ENCODE measurements around the gene HOXD11.

The HOXD11 gene

DNA sequence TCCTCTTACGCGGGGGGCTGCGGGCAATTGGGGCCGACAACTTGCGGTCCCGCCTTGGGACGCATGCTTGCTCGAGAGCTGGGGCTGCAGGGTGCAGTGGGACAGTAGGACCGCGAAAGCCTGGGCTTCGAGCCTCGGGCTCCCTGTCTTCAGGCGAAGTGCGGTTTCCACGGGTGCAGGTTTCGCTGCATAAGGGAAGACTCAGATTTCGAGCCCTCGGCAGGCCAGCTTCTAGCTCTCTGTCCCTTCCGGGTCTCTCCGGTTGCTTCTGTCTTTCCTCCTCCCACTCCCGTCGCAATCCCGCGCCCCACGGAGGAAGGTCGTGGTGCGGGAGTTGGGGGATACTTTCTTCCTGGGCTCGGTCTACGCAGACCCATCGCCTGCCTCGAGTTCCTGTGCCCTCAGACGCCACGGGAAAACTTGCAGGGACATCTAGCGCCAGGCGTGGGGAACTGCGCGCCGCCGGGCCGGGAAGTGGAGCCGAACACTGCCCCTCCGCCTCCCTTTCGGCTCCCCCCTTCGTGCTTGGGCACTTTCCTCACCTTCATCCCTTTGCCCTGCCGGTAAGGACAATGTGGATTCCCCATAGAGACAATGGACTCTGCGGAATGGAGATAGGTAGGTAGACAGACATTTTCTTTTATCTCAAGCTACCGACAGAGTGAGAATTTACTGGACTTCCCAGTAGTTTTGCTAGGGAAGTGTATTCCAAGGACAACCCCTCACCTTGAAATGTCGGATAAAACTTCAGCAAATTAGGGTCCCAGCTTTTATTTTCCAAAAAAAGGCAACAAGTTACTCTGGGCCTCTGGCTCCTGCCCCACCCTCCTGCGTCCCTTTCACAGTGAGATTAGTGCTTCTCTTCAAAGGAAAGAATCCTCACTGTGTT, 18.8 kb upstream of the HOXD11 start:
- Histone ChIP-seq H3K36me3 (ENCODE audit: control insufficient read depth, insufficient read depth, low read length) (no peaks in the 10 kb centered on the region), H3K27me3 (replicated peaks; ENCODE audit: control insufficient read depth, insufficient read depth, low read length) (peaks cover 3% of the 10 kb centered on the region), H3K4me3 (replicated peaks; ENCODE audit: low read depth, low read length) (no peak overlapping the region)
- TF ChIP-seq, protein P1, sequence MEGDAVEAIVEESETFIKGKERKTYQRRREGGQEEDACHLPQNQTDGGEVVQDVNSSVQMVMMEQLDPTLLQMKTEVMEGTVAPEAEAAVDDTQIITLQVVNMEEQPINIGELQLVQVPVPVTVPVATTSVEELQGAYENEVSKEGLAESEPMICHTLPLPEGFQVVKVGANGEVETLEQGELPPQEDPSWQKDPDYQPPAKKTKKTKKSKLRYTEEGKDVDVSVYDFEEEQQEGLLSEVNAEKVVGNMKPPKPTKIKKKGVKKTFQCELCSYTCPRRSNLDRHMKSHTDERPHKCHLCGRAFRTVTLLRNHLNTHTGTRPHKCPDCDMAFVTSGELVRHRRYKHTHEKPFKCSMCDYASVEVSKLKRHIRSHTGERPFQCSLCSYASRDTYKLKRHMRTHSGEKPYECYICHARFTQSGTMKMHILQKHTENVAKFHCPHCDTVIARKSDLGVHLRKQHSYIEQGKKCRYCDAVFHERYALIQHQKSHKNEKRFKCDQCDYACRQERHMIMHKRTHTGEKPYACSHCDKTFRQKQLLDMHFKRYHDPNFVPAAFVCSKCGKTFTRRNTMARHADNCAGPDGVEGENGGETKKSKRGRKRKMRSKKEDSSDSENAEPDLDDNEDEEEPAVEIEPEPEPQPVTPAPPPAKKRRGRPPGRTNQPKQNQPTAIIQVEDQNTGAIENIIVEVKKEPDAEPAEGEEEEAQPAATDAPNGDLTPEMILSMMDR (IDR thresholded peaks at IDR 0.05; ENCODE audit: insufficient read depth, low read length, poor library complexity, severe bottlenecking): peak; percentile 59
- no peak for DNase-seq (ENCODE audit: extremely low read depth, insufficient read length)

DNA sequence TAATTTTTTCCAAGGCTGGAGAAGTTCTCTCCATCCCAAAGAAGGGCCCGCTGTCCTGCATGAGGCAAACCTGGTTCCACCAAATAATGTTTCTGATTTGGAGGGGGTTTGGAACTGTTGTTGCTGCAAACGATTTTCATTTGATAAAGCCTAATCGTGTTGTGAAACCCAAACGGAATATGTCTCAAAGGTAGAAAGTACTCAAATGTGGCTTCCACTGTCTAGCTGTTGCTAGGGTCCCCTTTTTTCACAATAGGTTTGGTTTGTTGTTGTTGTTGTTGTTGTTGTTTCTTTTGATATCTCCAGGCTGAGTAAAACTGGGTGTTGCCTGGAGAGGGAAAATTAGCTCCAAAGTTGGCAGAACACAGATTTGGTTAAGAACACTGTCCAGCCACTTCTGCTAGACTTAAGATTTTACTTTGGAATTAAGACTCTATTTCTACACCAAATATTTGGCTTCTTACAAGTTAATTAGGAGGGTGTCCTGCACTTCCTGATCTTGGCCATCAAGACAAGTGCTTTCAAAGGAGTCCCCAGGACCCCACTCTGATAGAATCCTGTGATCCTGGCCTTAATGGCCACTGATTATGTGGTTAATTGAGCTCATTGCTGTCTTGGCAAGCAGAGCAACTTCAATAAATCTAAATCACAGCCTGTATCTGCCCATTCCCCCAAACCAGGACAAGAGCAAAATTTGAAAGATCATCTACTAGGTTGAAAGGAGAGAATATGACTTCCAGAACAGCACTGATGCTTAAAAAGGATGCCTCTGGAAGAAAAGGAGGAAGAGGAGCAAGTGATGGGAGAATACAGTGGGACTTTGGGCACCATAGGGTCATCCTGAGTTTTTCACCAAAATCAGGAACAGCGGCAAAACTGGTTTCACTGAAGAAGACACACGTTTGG, 17.9 kb upstream of the HOXD11 start:
- TF ChIP-seq, protein P1 (IDR thresholded peaks at IDR 0.05; ENCODE audit: insufficient read depth, low read length, poor library complexity, severe bottlenecking): no peak
- no peak for DNase-seq (ENCODE audit: extremely low read depth, insufficient read length)
- Histone ChIP-seq H3K36me3 (ENCODE audit: control insufficient read depth, insufficient read depth, low read length) (no peaks in the 10 kb centered on the region), H3K27me3 (replicated peaks; ENCODE audit: control insufficient read depth, insufficient read depth, low read length) (peaks cover 3% of the 10 kb centered on the region), H3K4me3 (replicated peaks; ENCODE audit: low read depth, low read length) (no peak overlapping the region)

DNA sequence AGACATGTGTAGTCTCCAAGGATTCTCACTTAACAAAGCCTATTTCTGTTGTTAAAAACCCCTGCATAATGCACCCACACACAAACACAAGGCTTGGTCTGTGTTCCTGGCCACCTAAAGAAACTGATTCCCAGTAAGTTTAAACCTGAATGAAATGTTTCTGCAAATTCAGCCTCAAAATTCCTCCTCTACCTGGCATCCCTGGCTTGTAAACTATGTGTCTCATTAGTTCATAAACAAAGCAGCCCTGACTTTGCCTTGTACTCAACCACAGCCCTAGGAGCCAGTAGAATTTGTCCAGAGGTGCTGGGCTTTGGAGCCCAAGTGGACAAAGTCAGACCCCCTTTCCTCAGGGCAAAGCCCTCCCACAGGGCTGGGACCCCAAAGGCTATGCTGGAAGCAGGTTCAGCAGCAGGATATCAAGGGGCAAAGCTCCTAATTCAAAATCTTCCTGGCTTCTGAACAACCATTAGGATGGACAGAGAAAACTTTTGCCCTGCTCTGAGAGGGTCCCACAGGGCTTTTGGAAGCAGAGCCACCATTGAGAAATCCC, 17.2 kb upstream of the HOXD11 start:
- no peaks in the 10 kb centered on the region for H3K36me3 ChIP-seq (ENCODE audit: control insufficient read depth, insufficient read depth, low read length)
- no peak overlapping the region for H3K4me3 ChIP-seq (replicated peaks; ENCODE audit: low read depth, low read length)
- H3K27me3 ChIP-seq (replicated peaks; ENCODE audit: control insufficient read depth, insufficient read depth, low read length): peaks cover 3% of the 10 kb centered on the region
- no peak for DNase-seq (ENCODE audit: extremely low read depth, insufficient read length)
- TF ChIP-seq, protein P1 (IDR thresholded peaks at IDR 0.05; ENCODE audit: insufficient read depth, low read length, poor library complexity, severe bottlenecking): no peak

DNA sequence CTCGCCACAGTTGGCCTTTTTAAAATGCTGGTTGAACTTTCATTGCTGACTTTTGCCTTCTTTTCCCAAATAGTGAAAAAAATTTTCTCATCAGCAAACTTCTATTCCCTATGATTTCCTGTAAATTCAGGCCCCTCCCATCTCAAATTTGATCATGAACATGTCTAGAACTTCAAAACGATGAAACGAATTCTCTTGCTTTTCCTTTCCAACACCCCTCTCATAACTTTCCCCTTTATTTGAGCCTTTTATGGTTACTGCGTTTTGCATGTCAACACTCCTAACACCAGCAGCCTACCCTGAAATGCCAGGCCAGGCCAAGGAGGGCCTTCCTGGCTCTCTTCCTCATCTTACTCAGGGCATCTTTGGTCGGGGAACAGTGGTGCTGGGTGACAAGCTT, 16.2 kb upstream of the HOXD11 start:
- H3K36me3 ChIP-seq (ENCODE audit: control insufficient read depth, insufficient read depth, low read length): no peaks in the 10 kb centered on the region
- TF ChIP-seq, protein P1 (IDR thresholded peaks at IDR 0.05; ENCODE audit: insufficient read depth, low read length, poor library complexity, severe bottlenecking): no peak
- peaks cover 3% of the 10 kb centered on the region for H3K27me3 ChIP-seq (replicated peaks; ENCODE audit: control insufficient read depth, insufficient read depth, low read length)
- H3K4me3 ChIP-seq (replicated peaks; ENCODE audit: low read depth, low read length): no peak overlapping the region
- no peak for DNase-seq (ENCODE audit: extremely low read depth, insufficient read length)

DNA sequence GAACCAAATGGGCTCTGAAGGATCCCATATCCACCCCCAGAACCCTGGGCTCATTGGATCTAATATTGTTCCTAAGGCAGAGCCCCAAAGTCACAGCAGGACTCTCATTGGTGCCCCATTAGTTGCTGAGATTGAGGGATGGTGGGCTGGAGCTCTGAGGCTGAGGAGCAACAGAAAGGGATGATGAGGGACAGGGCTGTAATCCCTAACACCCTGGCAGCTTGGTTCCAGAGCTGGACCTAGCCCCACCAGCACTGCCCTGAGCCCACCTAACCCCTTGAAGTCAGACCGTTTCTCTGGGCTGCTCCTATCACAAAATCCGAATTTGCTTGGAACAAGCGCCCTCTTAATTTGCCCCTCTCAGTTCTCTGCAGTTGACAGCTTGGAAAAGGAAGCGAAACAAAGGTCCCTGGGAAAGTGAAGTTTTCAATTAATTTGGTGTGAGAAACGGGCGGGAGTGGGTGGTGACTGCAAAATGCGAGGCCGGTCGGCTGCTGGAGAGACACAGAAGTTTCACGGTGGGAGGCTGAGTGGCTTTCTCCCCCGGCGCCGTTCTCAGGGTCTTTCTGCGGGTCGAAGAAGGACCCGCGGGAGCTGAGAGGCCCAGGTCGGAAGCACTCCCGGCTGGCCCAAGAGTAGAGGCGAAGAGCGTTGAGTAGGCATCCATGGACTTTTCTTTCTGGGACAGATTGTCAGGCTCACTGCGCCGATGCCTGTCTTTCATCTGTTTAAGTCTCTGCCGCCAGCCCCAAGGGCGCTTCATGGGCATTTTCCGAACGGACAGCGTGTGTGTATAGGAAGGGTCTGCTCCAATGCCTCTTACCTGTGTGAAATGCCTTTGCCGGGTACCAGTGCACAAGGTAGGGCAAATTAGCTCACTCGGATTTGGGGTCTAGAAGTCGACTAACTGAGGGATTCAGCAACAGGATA, 15.5 kb upstream of the HOXD11 start:
- no peak for DNase-seq (ENCODE audit: extremely low read depth, insufficient read length)
- Histone ChIP-seq H3K36me3 (ENCODE audit: control insufficient read depth, insufficient read depth, low read length) (no peaks in the 10 kb centered on the region), H3K4me3 (replicated peaks; ENCODE audit: low read depth, low read length) (no peak overlapping the region), H3K27me3 (replicated peaks; ENCODE audit: control insufficient read depth, insufficient read depth, low read length) (peaks cover 3% of the 10 kb centered on the region)
- TF ChIP-seq, protein P1 (IDR thresholded peaks at IDR 0.05; ENCODE audit: insufficient read depth, low read length, poor library complexity, severe bottlenecking): no peak

All from GM06990 (cell line).